ENCODE results near the gene ITGAD. TPM values are rescaled to one million over a fixed set of nuclear protein-coding genes. Genes with fewer than 3 reads are reported as not detected.

ITGAD gene
- total and polyA plus RNA-seq, 2 of the 13 experiments (the other 11 are each of a cell fraction or from before 2014, with no cell fraction given), result not detected

DNA sequence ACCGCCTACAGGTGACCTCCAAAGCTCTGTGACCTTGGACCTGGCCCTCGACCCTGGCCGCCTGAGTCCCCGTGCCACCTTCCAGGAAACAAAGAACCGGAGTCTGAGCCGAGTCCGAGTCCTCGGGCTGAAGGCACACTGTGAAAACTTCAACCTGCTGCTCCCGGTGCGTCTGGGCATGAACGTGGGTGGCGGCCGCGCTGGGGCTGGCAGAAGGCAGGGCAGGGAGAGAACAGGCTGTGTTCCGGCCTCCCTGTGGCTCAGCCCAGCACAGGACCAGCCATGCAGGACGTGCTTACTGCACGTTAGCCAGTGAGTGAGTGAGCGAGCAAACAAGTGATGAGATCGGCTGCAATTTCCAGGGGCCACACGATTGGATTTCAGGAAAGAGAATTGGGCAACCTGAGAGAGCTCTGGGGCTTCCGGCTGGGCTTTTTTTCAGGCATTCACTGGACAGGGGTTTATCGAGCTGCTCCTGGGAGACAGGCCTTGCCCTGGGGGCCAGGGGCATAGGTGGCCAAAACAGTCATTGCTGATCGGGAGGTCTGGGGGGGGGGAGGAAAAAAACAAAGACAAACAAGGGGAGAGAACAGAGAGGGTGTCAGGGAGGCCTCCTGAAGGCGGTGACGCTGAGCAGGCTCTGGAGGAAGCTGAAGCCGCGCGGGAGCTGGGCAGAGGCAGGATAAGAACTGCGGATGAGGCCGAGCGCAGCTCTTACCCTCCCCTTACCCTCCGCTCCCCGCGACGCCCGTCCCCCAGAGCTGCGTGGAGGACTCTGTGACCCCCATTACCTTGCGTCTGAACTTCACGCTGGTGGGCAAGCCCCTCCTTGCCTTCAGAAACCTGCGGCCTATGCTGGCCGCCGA lies 21.3 kb upstream of the ITGAD start (continued):
- TF ChIP-seq ZNF337 (CRISPR knock-in tag; IDR thresholded peaks at IDR 0.05; ENCODE audit: borderline replicate concordance, low read depth) (no peak), ZNF124 (CRISPR knock-in tag; IDR thresholded peaks at IDR 0.05) (no peak), ADNP (CRISPR knock-in tag; IDR thresholded peaks at IDR 0.05) (no peak), TSC22D2 (CRISPR knock-in tag; IDR thresholded peaks at IDR 0.05; ENCODE audit: borderline replicate concordance) (no peak), ZNF746 (CRISPR knock-in tag; IDR thresholded peaks at IDR 0.05) (no peak; the same call in 1 of the 2 replicates), SMARCE1 (IDR thresholded peaks at IDR 0.05; ENCODE audit: borderline replicate concordance) (no peak), TCF12 (IDR thresholded peaks at IDR 0.05) (no peak), TCF12 (CRISPR knock-in tag; IDR thresholded peaks at IDR 0.05) (no peak), CBX1 (IDR thresholded peaks at IDR 0.05; ENCODE audit: low read depth) (no peak), HNF4A (CRISPR knock-in tag; IDR thresholded peaks at IDR 0.05) (peak; percentile 42; the same call in 1 of the 2 replicates), SAP130 (CRISPR knock-in tag; IDR thresholded peaks at IDR 0.05; ENCODE audit: low read depth) (peak; percentile 77), ZNF558 (CRISPR knock-in tag; IDR thresholded peaks at IDR 0.05; ENCODE audit: borderline replicate concordance) (no peak), ZNF768 (CRISPR knock-in tag; IDR thresholded peaks at IDR 0.05) (peak; percentile 77; the same call in 1 of the 2 replicates), ZNF543 (CRISPR knock-in tag; IDR thresholded peaks at IDR 0.05) (peak; percentile 66; the same call in 1 of the 2 replicates), MTF1 (CRISPR knock-in tag; IDR thresholded peaks at IDR 0.05) (no peak), CREB3 (CRISPR knock-in tag; IDR thresholded peaks at IDR 0.05) (no peak), ZBTB7A (CRISPR knock-in tag; IDR thresholded peaks at IDR 0.05) (no peak), ZNF607 (CRISPR knock-in tag; IDR thresholded peaks at IDR 0.05; ENCODE audit: borderline replicate concordance) (peak; percentile 84; the same call in 1 of the 2 replicates), SIN3B (IDR thresholded peaks at IDR 0.05; ENCODE audit: low read length) (no peak), ZBTB21 (CRISPR knock-in tag; IDR thresholded peaks at IDR 0.05) (no peak), HOXA5 (CRISPR knock-in tag; IDR thresholded peaks at IDR 0.05) (no peak), GZF1 (CRISPR knock-in tag; IDR thresholded peaks at IDR 0.05) (no peak), EEA1 (CRISPR knock-in tag; IDR thresholded peaks at IDR 0.05; ENCODE audit: borderline replicate concordance) (no peak)
- TF ChIP-seq, protein P1, sequence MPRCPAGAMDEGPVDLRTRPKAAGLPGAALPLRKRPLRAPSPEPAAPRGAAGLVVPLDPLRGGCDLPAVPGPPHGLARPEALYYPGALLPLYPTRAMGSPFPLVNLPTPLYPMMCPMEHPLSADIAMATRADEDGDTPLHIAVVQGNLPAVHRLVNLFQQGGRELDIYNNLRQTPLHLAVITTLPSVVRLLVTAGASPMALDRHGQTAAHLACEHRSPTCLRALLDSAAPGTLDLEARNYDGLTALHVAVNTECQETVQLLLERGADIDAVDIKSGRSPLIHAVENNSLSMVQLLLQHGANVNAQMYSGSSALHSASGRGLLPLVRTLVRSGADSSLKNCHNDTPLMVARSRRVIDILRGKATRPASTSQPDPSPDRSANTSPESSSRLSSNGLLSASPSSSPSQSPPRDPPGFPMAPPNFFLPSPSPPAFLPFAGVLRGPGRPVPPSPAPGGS (CRISPR knock-in tag; IDR thresholded peaks at IDR 0.05), result no peak
- TF ChIP-seq, protein P2, sequence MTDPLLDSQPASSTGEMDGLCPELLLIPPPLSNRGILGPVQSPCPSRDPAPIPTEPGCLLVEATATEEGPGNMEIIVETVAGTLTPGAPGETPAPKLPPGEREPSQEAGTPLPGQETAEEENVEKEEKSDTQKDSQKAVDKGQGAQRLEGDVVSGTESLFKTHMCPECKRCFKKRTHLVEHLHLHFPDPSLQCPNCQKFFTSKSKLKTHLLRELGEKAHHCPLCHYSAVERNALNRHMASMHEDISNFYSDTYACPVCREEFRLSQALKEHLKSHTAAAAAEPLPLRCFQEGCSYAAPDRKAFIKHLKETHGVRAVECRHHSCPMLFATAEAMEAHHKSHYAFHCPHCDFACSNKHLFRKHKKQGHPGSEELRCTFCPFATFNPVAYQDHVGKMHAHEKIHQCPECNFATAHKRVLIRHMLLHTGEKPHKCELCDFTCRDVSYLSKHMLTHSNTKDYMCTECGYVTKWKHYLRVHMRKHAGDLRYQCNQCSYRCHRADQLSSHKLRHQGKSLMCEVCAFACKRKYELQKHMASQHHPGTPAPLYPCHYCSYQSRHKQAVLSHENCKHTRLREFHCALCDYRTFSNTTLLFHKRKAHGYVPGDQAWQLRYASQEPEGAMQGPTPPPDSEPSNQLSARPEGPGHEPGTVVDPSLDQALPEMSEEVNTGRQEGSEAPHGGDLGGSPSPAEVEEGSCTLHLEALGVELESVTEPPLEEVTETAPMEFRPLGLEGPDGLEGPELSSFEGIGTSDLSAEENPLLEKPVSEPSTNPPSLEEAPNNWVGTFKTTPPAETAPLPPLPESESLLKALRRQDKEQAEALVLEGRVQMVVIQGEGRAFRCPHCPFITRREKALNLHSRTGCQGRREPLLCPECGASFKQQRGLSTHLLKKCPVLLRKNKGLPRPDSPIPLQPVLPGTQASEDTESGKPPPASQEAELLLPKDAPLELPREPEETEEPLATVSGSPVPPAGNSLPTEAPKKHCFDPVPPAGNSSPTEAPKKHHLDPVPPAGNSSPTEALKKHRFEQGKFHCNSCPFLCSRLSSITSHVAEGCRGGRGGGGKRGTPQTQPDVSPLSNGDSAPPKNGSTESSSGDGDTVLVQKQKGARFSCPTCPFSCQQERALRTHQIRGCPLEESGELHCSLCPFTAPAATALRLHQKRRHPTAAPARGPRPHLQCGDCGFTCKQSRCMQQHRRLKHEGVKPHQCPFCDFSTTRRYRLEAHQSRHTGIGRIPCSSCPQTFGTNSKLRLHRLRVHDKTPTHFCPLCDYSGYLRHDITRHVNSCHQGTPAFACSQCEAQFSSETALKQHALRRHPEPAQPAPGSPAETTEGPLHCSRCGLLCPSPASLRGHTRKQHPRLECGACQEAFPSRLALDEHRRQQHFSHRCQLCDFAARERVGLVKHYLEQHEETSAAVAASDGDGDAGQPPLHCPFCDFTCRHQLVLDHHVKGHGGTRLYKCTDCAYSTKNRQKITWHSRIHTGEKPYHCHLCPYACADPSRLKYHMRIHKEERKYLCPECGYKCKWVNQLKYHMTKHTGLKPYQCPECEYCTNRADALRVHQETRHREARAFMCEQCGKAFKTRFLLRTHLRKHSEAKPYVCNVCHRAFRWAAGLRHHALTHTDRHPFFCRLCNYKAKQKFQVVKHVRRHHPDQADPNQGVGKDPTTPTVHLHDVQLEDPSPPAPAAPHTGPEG (CRISPR knock-in tag; IDR thresholded peaks at IDR 0.05), result no peak

Data from HepG2 (cell line).